Body of pancreas (tissue), 4 donors: ENCODE results near the gene EIF4EBP2.

ENCODE experiments used
- CTCF ChIP-seq, 7 experiments: fragments of 450-650 bp in 4 of 7; fragments of 200-600 bp in 3 of 7; sonication (generic) in 3 of 7; IDR thresholded peaks; one replicate each; pipeline ENCODE4 v1.5.1; 2016 to 2019; ENCODE audit warnings: antibody characterized with exemption in 7 of 7
- POLR2A ChIP-seq, 3 donors: fragments of 450-650 bp; IDR thresholded peaks; one replicate each; pipeline ENCODE4 v1.6.1; 2016; ENCODE audit warnings: antibody characterized with exemption in 3 of 3, mild to moderate bottlenecking in 2 of 3

- TF ChIP-seq CTCF (IDR thresholded peaks at IDR 0.05), result no peak
- no peak for TF ChIP-seq POLR2A (IDR thresholded peaks at IDR 0.05)
Measured at GRCh38 chr10:70465832-70466231, 61.9 kb downstream of the EIF4EBP2 start.
